DMS 273 (cell line): ENCODE data around the gene MRPL46.

Experiments used
- DNase-seq: peaks from one replicate; lab custom pipeline; 2025; ENCODE audit not compliant: unreplicated experiment; lab: John Stamatoyannopoulos, UW

Gene MRPL46

DNA sequence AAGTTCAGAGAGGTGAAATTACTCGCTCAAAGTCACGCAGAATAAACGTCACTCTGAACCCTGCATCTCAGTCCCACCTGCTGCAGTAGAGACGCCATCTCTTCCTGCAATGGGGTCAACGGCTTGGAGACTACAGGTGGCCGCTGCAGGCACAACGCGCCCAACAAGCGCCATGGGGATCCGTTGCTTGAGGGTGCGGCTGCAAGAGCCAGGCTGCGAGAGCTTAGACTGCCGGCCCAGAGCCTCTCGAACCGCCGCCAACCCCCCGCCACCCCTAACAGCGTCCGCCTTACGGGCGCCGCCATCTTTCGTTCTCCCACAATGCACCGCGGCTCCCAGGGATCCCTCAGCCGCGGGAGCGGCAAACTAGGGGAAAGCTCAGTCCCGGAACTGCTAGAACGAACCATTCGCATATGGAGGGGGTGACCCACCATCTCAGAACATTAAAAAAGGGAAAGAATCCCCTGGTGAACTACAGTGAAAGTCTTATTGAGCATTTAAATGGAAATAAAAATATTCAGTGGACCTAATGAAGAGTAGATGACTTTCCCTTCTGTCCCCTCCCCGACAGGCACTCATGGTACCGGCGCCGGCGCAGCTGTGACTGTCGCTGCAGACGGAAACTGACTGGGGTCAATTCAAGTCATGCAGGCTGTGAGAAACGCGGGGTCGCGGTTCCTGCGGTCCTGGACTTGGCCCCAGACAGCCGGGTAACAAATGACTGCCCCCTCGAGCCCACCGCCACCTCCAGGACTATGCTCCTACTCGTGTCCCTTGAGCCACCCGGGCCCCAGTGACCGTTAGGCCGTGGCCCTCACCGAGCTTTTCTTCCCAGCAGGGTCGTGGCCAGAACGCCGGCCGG, at the start of gene MRPL46, which contains the start of gene MRPS11:
Gene MRPL46 (minus strand): TSS at position 316 of the 862 bp plus-strand sequence. CDS start 11 bp downstream, at position 305.
Gene MRPS11 (plus strand): TSS at position 636 of the 862 bp plus-strand sequence. CDS start 10 bp downstream, at position 646.
- DNase-seq = peak; percentile 93

DNA sequence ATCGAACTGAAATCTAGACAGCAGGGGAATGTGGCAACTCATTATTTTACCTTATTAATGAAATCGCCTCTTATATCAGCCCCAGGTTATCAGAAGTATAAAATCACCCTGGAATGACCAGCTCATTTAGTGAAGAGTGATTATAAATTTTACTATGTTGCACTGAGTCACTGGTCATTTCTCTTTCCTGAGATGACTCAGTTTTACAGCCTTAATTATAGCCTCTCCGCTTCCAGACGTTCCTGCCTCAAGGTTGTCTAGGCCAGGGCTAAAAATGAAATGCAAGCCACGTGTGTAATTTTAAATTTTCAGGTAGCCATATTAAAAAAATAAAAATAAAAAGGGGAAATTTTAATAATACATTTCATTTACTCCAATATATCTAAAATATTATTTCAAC, 46.0 kb upstream of the MRPL46 start:
- DNase-seq = no peak

DNA sequence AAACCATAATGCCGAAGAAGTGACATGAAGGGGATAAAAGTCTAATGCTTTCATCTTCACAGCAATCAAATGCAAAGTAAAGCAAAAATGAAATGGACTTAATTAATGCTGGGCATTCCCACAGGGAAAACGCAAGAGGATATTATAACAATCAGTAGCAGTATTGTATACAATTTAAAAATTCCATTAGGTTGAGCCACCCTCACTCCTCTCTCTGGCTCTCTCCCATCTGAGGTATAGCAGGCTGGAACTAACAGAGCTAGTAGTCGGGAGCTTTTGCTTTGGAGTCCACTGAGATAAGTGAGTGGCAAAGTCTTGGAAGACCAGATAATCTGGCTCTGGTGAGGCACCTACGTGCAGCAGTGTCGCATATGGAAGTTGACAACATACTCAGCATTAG, 45.4 kb upstream of the MRPL46 start:
- no peak for DNase-seq

DNA sequence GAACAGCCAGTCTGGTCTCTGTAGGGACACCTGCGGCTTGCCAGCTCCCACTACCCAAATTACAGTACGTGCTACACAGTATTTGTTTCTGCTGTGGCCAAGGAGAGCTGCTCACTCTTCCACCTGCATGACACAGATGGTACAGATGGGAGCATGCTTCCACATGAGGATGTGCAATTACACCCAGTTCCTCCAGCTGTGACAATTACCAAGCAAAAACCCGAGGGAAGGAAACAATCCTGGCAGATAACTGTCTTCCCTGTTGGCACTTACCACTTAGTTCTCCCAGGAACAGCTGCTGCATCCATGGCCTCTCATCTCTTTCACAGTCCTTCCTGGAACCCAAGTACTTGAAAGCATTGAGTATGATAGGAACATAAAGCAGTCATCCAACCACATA, 44.9 kb upstream of the MRPL46 start:
- DNase-seq = peak; percentile 86

DNA sequence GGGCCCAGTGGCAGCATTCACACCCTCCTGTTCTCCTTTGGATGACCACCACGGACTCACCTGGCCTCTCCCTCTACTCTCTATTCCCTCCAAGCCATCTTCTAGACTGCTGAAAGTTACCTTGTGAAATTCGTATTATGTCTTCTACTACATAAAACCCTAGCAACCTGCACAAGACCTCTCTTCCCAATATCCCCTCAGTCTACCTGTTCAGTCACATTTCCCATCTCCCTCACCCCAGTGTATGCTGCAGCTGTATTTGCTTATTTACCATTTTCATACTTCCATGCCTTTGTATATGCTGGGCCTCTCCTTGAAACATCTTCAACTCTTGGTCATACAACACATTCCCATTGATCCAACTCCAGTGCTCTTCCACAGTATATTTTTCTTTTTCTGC, 44.0 kb upstream of the MRPL46 start:
- DNase-seq = no peak

DNA sequence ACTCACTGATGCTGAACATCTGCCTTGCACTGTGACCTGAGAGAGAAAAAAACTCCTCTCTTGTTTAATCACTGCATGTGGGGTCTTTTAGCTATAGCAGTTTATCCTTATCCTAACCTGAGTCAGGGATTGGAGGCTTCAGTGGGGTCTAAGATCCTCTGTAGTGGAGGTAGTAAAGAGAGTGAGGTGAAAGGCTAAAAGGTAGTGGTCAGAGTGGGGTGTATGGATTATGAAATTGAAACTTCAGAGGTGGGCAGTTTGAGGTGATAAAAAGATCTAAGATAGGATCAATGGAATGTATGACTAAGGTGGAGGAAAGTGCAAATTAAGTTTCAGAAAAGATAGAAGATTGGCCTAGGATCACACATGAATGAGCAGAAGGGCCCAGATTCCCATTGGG, 42.8 kb upstream of the MRPL46 start:
- DNase-seq = no peak

DNA sequence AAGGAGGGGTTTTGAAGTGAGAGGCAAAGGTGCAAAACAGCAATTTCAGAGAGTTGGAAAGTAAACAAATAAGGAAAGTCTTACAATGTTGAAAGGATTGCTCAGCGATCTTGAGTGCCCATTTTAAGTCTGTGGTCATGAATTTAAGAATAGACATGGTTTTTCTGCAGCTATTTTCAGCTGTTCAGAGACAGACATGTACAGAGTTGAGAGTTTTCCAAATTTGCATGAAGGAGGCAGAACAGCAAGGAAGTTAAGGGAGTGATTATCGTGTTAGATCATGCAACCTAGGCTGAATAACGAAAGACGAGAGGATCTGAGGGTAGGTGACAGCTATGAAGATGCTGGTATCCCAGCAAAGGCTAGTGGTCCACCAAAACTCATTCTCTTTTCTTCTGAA, 42.1 kb upstream of the MRPL46 start:
- DNase-seq = no peak

DNA sequence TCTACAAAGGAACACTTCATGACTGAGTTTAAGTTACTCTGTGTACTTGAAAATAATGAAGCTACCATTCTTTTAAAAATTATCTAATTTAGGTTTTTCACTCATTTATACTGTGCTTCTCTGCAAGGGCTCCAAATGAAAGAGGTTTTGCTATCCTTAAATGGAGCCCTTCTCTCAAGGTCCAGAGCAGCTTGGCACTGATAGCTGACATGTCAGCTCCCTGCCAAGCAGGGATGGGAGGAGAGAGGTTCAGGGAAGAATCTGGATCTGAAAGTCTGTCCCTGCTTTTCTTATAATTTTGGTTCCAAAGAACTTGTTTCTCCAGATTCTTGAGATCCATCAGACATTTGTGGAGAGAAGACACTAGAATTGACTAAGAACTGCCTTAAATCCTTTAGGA, 39.4 kb upstream of the MRPL46 start:
- no peak for DNase-seq

DNA sequence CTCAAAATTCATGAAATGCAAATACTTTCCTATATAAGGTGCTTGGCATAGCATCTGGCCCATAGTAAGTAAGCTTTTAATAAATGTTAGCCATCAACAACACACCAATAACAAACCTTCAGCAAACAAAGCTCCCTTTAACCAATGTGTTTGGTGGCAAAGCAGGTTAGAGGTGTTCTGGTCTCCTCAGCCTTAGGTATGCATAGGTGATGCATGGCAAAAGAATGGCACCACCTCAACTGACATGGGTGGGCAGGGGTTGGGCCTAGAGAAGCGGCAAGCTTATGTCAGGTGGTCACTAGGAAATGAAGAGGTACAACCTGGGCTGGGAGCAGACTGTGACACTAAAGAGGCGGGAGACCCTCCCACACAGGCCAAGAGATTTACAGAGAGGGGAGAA, 38.5 kb upstream of the MRPL46 start:
- DNase-seq = no peak

DNA sequence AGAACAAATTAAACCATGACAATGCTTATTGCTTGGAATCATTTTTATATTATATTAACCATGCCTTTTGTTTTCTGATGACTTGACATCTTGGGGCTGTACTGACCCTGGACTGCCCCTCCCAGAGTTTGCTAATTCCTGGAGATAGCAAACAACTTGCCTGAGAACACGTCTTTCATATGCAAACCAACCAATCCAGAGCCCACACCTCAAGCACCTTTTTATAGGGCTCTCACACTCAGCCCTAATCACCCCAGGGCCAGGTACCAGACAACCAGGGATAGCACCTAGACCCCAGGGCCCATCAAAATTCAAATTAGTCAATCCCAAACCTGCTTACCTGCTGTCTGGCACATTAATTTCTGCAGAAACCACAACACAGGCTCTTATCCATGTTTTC, 37.3 kb upstream of the MRPL46 start:
- DNase-seq = no peak

DNA sequence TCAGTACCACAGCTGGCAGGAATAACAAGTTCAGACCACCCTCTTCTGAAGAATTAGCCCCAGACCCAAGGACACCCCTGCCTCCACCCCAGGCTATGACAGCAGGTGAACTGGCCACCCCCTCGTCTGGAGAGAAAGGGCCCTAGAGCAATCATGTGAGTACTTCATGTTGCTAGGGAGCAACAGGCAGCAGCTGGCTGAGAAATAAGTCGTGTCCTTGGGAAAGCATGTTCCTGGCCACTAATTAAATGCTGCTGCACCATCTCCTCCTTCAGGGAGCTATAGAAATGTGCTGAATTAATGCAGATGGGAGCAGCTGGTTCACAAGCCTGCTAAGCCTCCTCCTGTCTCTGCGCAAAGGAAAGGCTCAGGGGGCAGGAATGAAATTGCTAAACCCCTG, 31.8 kb upstream of the MRPL46 start:
- peak; percentile 93 for DNase-seq

DNA sequence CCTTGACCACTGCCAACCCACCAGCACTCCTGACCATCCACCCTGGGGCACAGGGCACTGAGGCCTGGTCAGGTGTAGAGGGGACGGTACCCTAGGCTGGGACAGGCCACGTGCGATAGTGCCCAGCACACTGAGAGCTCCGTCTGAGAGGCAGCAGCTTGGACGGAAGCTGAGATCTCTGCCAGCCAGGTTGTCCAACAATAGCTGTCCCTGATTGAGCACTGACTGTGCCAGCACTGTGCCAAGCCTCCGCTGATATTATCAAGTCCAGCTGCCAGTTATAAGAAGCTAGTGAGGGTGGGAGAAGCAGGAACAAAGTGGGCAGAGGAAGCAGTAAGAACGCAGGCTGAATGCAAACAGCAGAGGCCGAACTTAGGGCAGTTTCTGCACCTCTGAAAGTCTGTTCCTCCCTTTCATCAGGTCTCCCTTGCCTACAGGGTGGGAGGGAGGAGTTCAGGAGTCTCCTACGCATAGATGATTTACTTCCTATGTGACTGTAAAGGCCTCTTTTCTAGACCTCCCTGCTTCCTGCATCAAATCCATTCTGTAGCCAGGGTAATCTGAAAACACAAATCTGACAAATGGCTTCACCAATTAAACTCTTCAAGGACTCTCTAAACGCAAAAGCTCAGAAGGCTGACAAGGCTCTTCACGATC, 30.0 kb upstream of the MRPL46 start:
- DNase-seq = peak; percentile 85

DNA sequence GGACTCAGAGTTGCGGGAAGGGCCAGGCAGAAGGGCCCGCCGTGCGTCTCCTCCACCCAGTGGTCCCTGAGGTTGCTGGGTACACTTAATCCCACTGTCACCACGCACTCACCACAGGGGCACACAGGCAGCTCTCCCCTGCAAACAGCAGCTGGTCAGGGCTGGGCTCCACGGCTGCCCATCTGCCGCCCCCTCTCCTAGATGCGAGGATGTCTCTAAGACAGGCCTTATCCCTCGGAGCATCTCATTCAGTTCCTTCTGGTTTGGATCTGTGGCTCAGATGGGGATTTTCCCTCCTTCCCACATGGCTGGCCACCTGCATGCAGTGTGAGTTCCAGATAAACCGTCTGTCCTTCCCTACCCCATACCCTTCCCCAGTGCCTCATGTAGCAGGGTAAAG, 26.7 kb upstream of the MRPL46 start:
- peak; percentile 72 for DNase-seq

DNA sequence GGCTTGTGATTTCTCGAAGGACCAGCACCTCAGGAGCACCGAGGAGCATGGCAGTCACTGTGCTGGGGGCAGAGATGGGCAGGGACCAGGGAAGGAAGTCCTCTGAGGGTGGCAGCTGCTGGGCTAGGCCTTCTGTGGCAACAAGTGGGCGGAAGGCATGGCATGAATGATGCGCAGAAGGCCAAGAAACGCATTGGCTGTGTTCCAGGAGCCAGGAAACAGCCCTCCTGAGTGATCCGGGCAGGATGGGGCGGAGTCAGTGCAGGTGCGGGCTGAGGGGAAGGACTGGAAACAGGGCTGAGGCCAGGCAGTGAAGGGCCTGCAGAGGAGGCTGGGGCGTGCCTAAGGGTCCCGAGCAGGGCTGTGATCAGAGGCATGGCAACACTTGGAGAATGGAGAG, 24.0 kb upstream of the MRPL46 start:
- peak; percentile 74 for DNase-seq

DNA sequence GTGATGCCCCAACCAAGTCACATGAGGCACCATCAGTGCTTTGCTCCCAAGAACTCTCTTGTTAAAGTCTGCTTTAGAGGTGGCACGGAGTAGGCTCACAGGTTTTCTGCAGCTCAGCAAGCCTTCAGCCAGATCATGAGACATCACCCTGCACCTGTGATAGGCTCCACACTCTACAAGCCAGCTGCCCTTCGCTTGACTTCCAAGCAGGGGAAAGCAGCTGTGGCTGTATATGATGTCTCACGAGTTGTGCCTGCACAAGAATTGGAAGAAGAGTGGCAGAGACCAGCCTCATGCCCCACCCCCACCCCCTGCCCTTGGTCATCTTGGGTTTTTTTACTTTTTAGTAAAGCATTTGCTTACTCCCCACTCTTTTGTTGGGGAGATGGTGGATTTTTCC, 22.8 kb upstream of the MRPL46 start:
- no peak for DNase-seq

DNA sequence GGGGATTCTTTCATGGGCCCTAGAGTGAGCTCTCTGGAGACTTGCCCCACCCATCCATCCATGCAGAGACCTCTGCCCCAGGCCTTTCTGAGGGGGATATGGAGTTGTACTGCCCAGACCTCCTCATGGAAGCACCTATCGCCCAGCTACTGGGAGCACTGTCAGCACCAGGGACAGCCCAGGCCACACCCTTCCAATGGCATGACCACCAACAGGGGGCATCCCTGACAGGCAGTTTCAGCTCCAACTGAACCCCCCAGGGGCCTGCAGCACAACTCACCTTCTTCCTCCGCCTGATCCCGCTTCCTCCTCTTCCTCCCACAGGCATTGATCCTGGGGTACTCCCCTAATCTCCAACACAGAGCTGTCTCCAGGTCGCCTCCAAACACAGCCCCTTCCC, 22.1 kb upstream of the MRPL46 start:
- DNase-seq = no peak

DNA sequence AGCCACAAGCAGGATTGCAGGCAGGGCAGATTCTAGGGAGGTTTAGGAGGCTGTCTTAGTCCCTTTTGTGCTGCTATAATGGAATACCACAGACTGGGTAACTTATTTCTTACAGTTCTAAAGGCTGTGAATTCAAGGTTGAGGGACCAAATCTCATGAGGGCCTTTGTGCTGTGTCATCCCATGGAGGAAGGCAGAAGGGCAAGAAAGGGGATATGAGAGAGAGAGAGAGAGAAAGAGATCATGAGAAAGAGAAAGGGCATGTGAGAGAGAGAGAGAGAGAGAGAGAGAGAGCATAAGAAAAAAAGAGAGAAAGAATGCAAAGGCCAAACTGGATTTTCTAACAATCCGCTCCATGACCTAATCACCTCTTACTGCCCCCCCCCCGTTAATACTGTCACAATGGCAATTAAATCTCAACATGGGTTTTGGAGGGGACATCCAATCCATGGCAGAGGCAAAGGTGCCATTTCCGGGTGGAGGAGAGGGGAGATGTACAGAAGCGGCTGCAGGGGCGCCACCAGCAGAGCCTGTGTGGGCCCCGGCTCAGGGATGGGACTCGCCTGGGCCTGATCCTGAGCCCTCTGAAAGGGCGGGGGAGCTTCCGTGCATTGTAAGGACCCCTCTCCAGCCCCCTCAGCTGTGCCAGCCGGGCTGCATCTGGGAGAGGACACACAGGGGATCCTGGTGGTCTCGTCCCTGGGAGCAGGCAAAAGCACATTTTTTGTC, 20.8 kb upstream of the MRPL46 start:
- DNase-seq = no peak

DNA sequence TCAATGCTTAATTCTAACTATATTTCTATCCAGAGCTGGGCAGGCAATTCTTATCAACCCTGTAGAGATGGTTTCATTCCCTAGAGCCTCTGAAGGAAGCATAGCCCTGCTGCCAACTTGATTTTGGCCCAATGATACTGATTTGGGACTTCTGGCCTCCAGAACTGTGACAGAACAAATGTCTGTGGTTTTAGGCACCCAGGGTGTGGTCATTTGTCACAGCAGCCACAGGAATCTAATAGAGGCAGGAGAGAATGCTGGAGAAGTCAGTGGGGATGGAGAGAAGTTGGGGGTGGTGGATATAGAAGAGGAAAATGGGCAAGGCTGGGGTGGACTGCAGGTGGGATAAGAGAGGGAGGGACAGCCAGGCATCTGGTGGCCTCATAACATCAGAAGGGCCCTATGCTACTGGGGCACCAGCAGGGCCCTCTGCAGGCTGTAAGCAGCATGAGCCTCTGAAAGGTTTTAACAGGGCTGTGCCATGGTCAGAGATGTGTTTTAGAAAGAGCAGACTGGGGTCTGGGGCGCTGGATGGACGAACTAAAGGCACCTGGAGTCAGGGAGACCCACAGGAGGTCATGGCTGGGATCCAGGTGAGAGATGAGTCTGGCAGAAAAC, 20.1 kb upstream of the MRPL46 start:
- DNase-seq = no peak

DNA sequence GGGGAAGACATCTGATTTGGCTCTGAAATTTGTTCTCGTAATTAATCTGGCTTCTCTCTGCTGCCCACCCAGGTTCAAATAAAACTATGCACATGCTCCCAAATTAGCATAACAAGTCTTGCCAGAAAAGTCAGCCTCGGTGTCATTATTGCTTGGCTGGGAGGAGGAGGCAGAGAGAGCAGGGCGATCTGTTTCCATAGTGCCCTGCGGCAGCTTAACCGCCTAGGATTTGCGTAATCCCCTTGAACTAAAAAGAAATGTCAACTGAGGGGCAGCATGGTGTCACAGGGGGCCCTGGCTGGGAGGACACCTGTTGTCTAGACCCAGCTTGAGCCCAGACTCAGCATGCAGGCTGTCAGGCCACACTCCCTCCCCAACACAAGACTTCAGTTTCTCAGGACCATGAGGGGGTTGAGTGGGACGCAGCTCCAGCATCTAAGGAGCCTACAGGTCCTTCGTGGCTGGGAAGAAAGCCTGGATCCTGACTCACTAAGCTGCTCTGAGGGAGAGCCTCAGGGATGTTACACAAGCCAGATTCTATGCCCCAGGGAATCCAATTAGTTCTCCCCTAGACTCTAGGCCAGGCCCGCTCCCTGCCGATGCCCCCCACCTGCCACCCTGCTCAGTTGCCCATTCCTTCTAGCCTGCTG, 17.6 kb upstream of the MRPL46 start:
- DNase-seq = peak; percentile 53

DNA sequence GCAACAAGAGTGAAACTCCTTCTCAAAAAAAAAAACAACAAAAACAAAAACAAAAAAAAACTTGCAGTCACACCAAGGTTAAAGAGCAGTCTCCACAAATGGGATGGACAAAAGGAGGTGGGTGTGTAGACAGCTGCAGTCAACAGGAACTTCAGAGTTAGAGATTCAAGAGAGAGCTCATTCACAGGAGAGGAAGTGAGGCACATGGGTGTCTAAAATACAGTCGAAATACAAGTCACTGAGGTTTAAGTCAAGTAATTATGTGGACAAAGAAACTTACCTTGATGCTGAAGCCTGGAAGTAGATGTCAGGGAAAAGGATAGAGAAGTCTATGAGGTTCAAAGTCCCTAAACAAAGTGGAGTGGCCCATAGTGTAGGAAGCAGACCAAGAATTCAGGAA, 15.1 kb upstream of the MRPL46 start:
- DNase-seq = no peak

DNA sequence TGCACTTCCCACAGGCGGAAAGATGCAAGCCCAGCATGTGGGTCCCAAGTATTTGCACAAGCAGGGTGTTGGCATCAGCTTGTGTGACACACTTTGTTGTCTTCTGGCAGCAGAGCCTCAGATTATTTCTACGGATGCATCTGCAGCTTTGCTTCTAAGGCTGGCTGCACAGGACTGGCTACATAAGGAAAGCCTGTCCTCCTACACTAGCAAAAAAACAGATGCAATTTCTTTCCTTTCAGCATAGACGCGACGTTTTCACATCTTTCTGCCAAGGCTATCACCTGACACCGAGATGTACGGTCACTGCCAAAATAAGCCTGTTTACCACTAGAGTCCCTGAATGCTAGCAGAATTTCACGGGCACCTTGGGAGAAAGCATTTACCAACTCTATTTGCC, 13.8 kb upstream of the MRPL46 start:
- DNase-seq = no peak
